DMS79 treated with DMSO at 0.1 percent for 48 hours (cell line): ENCODE measurements around the gene THAP5.
A peak's percentile ranks its signal among the peaks of the same experiment; 100 is the strongest.
"Not testable (repeated sequence)": the region's sequence is repeated elsewhere in the genome, so short reads cannot be mapped to it uniquely, and the experiment has no call there.

Experiments used
- DNase-seq: peaks from one replicate; lab custom pipeline; 2025; lab: John Stamatoyannopoulos, UW

Gene THAP5

GRCh38 chr7:108584211-108584610 is 14.7 kb upstream of the THAP5 start:
- DNase-seq = no peak

- no peak for DNase-seq
Measured at GRCh38 chr7:108581655-108582491, 12.4 kb upstream of the THAP5 start.

GRCh38 chr7:108580298-108580697 is 10.8 kb upstream of the THAP5 start:
- no peak for DNase-seq

- no peak for DNase-seq
Measured at GRCh38 chr7:108578937-108579336, 9.4 kb upstream of the THAP5 start.

GRCh38 chr7:108576116-108576515 is 6.6 kb upstream of the THAP5 start:
- no peak for DNase-seq

GRCh38 chr7:108575156-108575555 is 5.7 kb upstream of the THAP5 start:
- no peak for DNase-seq

- DNase-seq = no peak
Measured at GRCh38 chr7:108572480-108572879, 3.0 kb upstream of the THAP5 start.

GRCh38 chr7:108570146-108570755 is 745 bp upstream of the THAP5 start:
- peak; percentile 64 for DNase-seq

- no peak for DNase-seq
Measured at GRCh38 chr7:108568801-108569380, 615 bp downstream of the THAP5 start.

GRCh38 chr7:108565987-108566386 is 3.5 kb downstream of the THAP5 start:
- DNase-seq = no peak

- DNase-seq = no peak
Measured at GRCh38 chr7:108561047-108561619, 8.4 kb downstream of the THAP5 start.

- no peak for DNase-seq
Measured at GRCh38 chr7:108559253-108559652, 10.3 kb downstream of the THAP5 start.

- DNase-seq = no peak
Measured at GRCh38 chr7:108557617-108558016, 11.9 kb downstream of the THAP5 start.

GRCh38 chr7:108557191-108557590 is 12.3 kb downstream of the THAP5 start:
- DNase-seq = no peak

- not testable (repeated sequence) for DNase-seq
Measured at GRCh38 chr7:108556665-108557064, 12.8 kb downstream of the THAP5 start.

GRCh38 chr7:108548141-108548896 is 21.2 kb downstream of the THAP5 start:
- DNase-seq = not testable (repeated sequence)

- no peak for DNase-seq
Measured at GRCh38 chr7:108541478-108541877, 28.0 kb downstream of the THAP5 start.

GRCh38 chr7:108538685-108539084 is 30.8 kb downstream of the THAP5 start:
- DNase-seq = not testable (repeated sequence)

GRCh38 chr7:108538236-108538635 is 31.3 kb downstream of the THAP5 start:
- not testable (repeated sequence) for DNase-seq

GRCh38 chr7:108537229-108537628 is 32.3 kb downstream of the THAP5 start:
- DNase-seq = no peak

- no peak for DNase-seq
Measured at GRCh38 chr7:108535744-108536143, 33.8 kb downstream of the THAP5 start.

- no peak for DNase-seq
Measured at GRCh38 chr7:108535257-108535656, 34.2 kb downstream of the THAP5 start.
